Effector CD8-positive, alpha-beta T cell (primary cell): Measurements from ENCODE around the gene TFF1.

Experiments used
- DNase-seq: peaks from one replicate; lab custom pipeline; 2025; lab: John Stamatoyannopoulos, UW

The TFF1 gene

DNA sequence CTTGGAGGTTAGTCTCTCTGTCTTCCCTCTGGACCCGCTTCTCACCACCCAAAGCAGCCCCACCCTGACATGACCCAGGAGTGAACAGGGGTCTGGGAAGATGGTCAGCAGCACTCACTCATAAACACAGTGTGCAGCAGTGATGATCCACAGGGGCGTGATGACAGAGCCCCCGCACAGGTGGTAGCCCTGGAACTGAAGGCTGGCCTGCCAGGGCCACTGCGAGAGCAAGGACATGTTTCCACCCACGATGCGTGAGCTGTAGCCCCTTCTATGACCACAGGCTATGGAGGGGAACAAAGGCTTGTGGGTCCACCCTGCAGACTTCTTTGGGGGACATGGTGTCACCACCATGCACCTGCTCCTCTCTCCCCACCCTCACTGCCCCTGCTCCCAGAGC is 16.6 kb upstream of the TFF1 start:
- DNase-seq: no peak

GRCh38 chr21:42381347-42381984 is 15.1 kb upstream of the TFF1 start:
- no peak for DNase-seq

DNA sequence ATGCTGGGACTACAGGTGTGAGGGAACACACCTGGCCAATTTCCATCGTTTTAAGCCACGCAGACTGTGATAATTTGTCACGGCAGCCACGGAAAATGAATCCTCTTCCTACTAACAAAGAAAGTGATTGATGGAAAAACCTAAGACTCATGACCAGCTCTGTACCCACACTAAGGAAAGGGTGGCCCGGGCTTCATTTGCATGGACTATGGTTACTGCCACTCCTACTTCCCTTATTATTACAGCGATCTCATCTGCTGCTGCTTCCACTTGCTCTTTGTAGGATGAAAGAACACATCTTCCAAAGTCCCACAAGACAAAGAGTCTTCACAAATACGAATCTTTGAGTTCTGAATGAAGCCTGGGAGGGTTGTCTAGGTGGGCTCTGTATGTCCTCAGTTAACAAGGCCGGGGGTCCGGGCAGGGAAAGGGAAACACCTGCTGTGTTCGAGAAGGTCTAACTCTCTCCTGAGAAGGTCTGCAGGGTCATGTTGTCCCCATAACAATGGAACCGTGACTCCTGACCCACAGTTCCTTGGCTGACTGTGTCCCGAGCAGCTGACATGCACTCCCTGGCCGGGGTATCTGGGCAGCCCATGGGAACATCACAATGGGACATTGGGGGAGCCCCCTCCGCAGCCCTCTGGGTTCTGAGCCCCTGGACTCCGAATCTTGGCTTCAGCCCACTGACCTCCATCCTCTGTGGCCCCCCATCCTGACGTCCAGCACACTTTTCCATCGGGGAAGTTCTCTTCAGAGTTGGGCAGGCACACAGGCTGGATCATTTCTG is 13.3 kb upstream of the TFF1 start:
- no peak for DNase-seq

DNA sequence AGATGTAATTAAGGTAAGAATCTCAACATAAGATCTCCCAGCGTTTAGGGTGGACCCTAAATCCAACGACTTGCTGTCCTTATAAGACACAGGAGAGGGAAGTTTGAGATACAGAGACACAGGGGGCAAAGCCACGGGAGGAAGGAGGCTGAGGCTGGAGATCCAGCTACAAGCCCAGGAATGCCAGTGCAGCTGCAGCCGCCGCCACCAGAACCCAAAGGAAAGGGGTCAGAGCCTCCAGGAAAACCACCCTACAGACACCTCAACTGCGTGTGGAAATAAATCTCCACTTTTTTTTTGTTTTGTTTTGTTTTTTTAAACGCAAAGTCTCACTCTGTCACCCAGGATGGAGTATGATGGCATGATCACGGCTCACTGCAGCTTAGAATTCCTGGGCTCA is 12.1 kb upstream of the TFF1 start:
- no peak for DNase-seq

DNA sequence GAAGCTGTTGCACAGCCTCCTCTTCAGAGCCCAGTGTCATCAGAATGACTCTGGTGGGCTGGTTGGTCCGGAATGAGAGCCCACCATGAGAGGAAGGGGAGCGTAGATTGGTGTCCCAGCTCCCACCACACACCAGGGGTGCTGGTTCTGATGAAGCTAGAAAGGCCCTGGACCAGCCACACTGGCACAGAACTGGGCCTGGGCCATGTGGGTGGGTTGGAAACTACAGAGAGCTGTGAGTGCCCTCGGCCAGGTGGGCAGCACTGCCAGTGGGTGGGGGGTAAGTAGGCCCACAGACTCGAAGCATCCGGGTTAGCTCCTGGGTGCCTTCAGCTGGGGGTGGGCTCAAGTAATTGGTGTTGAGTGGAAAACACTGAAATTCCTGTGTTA is 11.6 kb upstream of the TFF1 start:
- no peak for DNase-seq

DNA sequence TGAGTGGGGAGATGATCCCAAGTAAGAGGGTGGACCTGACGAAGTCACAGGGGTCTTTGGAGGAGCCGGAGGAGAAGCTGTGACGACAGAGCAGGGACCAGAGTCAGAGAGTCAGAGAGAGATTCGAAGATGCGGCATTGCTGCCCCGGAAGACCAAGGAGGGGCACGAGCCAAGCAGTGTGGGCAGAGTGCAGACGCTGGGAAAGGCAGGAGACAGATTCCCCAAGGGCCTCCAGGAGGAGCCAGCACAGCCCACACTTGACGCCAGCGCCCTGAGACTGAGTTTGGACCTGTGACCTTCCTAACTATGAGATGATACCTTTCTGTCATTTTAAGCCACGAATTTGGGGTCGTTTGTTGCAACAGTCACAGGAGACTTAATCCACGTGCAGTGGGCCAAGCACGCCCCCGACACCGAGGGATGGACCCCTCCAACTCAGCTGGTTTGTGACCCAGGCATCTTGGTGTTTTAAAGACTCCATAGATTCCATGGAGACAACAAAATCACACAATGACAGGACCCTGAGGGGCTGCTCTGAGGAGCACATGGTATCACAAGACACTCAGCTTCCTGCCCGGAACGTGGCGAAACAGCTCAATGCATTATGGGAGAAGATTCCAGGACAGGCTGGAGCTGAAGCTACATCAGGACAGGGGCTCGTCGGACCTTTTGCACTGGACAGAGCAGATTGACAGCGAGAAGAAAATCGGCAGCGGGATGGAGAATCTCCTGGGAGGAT is 11.0 kb upstream of the TFF1 start:
- no peak for DNase-seq

- DNase-seq: no peak
Observed at GRCh38 chr21:42376338-42376982, 10.1 kb upstream of the TFF1 start.

GRCh38 chr21:42375966-42376337 is 9.6 kb upstream of the TFF1 start:
- no peak for DNase-seq

DNA sequence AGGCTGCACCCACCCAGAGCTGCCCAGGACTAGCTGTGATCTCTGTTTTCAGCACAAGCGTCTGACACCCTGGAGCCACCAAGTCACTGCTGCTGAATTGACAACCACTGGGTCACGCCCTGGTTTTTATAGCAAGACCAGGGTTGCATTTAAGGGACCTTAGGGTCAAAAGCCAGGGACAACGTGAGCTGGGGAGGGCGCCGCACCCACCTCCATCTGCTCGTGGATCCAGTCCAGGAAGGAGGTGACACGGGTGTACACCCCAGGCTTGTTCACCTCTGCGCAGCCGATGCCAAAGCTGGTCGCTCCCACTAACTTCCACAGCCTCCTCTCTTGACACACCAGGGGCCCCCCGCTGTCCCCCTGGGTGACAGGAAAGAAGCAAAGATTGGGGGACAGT is 9.2 kb upstream of the TFF1 start:
- no peak for DNase-seq

GRCh38 chr21:42374864-42375499 is 8.6 kb upstream of the TFF1 start:
- no peak for DNase-seq

DNA sequence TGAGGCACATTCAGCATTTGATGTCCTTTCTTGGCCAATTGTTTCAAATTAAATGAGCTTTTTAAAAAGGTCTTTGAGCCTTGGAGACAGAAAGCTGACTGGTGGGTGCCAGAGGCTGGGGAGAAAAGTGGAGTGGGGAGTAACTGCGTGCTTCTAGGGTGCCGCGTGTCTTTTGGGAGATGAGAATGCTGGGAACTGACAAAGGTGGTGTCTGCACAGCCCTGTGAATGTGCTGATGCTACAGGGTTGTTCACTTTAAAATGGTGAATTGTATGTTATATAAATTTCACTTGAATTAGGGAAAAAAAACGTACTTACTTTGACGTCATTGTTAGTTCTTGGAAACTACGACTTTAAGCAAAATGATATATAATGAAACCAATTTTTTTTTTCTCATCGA is 8.1 kb upstream of the TFF1 start:
- DNase-seq: no peak

- DNase-seq: no peak
Observed at GRCh38 chr21:42373908-42374455, 7.6 kb upstream of the TFF1 start.

GRCh38 chr21:42373196-42373907 is 7.0 kb upstream of the TFF1 start:
- no peak for DNase-seq

- no peak for DNase-seq
Observed at GRCh38 chr21:42370894-42371654, 4.7 kb upstream of the TFF1 start.

GRCh38 chr21:42369821-42370220 is 3.5 kb upstream of the TFF1 start:
- no peak for DNase-seq

GRCh38 chr21:42367367-42368165 is 1.2 kb upstream of the TFF1 start:
- DNase-seq: no peak

DNA sequence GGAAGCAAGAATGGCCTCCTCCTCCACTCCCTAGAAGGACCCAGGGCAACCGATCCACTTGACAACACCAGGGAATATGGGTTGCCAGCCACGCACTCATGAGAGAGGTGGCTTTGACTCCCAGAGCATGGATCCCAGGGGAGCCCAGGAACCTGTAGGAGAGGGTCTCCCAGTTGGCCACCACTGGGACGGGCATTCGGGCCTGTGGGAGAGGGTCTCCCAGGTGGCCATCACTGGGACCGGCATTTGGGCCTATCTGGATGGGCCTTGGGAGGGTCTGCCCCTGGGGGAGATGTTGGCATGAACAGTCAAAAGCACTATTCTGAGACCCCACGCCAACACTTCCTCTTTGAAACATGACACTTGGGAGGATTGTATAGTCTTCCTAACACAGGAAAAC is 565 bp downstream of the TFF1 start:
- no peak for DNase-seq

DNA sequence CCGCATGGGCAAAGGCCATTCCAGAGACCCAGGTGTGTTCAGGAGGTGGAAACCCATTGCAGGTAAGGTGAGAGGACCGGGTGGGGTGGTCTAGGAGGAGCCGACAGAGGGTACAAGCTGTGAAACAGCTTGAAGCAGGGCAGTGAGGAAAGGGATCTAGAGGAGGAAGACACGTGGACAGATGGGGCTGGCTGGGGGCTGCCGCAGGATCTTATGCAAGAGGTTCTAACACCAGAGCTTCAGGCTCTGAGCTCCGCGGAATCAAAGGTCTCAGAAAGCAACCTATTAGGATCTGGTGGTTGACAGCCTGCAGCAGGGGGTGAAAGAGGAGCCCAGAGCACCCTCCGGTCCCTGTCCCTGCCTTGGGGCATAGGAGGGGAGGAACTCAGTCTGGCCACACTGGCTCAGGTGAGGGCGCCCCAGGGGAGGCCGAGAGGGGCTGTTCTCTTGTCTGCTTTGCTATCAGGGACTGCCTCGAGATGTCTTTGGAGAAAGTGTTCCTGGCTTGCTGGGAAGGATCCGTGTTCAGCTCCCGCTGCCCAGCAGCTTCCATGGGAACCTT is 1.9 kb downstream of the TFF1 start:
- no peak for DNase-seq

DNA sequence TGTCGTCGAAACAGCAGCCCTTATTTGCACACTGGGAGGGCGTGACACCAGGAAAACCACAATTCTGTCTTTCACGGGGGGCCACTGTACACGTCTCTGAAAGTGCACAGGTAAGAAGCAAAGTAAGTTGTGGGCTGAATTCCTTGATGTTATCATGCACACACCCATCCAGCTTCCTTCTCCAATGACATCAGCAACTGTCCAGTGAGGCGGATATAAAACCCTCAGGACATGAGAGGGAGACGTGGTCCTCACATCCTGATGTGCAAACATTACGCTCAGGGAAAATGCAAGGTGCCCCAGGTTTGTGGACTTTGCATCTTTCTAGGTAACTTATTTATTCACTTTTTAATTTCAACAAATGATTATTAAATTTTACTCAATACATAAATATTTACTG is 3.0 kb downstream of the TFF1 start:
- DNase-seq: no peak
